Nephron (organoid): ENCODE data around the gene ABCC1.
"Not testable (repeated sequence)": the region's sequence is repeated elsewhere in the genome, so short reads cannot be mapped to it uniquely, and the experiment has no call there.

ENCODE experiments used
- H3K27ac Mint-ChIP-seq, 3 experiments: 2 replicates each; pipeline ENCODE4 v1.8.0; 2020; ENCODE audit warnings: mixed read lengths in 3 of 3, mild to moderate bottlenecking in 2 of 3, moderate library complexity in 1 of 3
- H3K27me3 Mint-ChIP-seq: 2 replicates; pipeline ENCODE4 v1.8.0; 2021; ENCODE audit warnings: low read depth, mild to moderate bottlenecking, moderate library complexity, mixed read lengths
- H3K36me3 Mint-ChIP-seq: 2 replicates; pipeline ENCODE4 v1.8.0; 2020; ENCODE audit warnings: low read depth, mixed read lengths
- H3K4me1 Mint-ChIP-seq: 2 replicates; pipeline ENCODE4 v1.8.0; 2020; ENCODE audit warnings: mixed read lengths
- H3K4me3 Mint-ChIP-seq, 3 experiments: 2 replicates each; pipeline ENCODE4 v1.8.0; 2020; ENCODE audit warnings: mild to moderate bottlenecking in 3 of 3, mixed read lengths in 3 of 3, moderate library complexity in 2 of 3
- H3K9me3 Mint-ChIP-seq: 2 replicates; pipeline ENCODE4 v1.8.0; 2020; ENCODE audit warnings: mixed read lengths
- TF ChIP-seq, protein P1 (sequence below), 3 experiments: fragments of 200-600 bp; sonication (generic); IDR thresholded peaks; one replicate each; pipeline ENCODE4 v1.5.0; 2021; ENCODE audit warnings: antibody characterized with exemption in 3 of 3; ENCODE audit not compliant: unreplicated experiment in 3 of 3

Gene ABCC1

DNA sequence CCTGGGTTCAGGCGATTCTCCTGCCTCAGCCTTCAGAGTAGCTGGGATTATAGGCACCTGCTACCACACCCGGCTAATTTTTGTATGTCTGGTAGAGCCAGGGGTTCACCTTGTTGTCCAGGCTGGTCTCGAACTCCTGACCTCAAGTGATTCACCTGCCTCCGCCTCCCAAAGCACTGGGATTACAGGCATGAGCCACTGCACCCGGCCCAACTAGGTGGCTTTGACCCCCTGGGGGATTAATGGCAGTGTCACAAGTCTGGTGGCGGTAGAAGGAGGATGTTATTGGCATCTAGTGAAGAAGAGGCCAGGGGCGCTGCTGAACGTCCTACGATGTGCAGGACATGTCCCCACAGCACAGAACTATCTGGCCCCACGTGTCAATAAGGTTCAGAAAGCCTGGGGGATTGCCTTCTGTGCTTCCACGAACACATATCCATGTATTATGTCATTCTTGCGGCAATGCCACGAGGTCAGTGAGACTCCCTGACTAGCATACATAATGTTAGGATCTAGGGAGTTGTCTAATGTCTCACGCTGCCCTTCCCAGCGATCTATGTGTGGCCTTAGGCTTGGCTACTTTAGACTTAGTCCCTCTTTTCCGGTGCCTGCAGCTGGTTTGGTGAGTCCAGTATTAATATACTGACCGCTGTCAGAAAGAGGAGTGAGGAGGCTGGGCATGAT lies 198.0 kb downstream of the ABCC1 start:
- no peaks in the 10 kb centered on the region for H3K9me3 Mint-ChIP-seq
- peak overlapping the region in 2 of 3 experiments; percentile 34 to 62 for H3K27ac Mint-ChIP-seq
- H3K4me1 Mint-ChIP-seq = peaks cover 8% of the 10 kb centered on the region
- no peak overlapping the region for H3K4me3 Mint-ChIP-seq
- peaks cover 15% of the 10 kb centered on the region for H3K36me3 Mint-ChIP-seq
- no peaks in the 10 kb centered on the region for H3K27me3 Mint-ChIP-seq
- TF ChIP-seq, protein P1, sequence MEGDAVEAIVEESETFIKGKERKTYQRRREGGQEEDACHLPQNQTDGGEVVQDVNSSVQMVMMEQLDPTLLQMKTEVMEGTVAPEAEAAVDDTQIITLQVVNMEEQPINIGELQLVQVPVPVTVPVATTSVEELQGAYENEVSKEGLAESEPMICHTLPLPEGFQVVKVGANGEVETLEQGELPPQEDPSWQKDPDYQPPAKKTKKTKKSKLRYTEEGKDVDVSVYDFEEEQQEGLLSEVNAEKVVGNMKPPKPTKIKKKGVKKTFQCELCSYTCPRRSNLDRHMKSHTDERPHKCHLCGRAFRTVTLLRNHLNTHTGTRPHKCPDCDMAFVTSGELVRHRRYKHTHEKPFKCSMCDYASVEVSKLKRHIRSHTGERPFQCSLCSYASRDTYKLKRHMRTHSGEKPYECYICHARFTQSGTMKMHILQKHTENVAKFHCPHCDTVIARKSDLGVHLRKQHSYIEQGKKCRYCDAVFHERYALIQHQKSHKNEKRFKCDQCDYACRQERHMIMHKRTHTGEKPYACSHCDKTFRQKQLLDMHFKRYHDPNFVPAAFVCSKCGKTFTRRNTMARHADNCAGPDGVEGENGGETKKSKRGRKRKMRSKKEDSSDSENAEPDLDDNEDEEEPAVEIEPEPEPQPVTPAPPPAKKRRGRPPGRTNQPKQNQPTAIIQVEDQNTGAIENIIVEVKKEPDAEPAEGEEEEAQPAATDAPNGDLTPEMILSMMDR (IDR thresholded peaks at IDR 0.05; ENCODE audit: unreplicated experiment in 3 of 3) = no peak

- H3K4me3 Mint-ChIP-seq, H3K9me3 Mint-ChIP-seq, H3K36me3 Mint-ChIP-seq, H3K4me1 Mint-ChIP-seq, H3K27me3 Mint-ChIP-seq: not testable (repeated sequence)
- peak overlapping the region in 2 of 3 experiments; percentile 34 to 62 for H3K27ac Mint-ChIP-seq
These were observed 198.7 kb downstream of the ABCC1 start for GRCh38 chr16:16148000-16148599.

DNA sequence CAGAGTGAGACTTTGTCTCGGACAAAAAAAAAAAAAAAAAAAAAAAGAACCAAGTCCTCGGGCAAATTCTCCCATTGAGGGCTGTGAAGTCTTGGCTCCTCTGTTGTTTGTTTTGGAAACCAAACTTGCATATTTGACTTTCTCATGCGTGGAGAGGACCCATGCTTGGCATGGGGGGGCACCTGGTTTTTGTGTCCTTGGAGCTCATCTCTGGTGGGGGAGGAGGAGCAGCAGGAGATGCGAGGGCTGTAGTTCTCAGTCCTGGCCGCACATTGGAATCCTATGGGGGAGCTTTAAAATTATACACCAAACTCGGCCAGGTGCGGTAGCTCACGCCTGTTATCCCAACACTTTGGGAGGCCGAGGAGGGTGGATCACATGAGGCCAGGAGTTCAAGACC lies 199.3 kb downstream of the ABCC1 start:
- H3K27me3 Mint-ChIP-seq = no peaks in the 10 kb centered on the region
- peaks cover 8% of the 10 kb centered on the region for H3K4me1 Mint-ChIP-seq
- no peaks in the 10 kb centered on the region for H3K9me3 Mint-ChIP-seq
- H3K4me3 Mint-ChIP-seq = no peak overlapping the region
- H3K27ac Mint-ChIP-seq = peak overlapping the region in 1 of 3 experiments; percentile 37
- TF ChIP-seq, protein P1 (IDR thresholded peaks at IDR 0.05; ENCODE audit: unreplicated experiment in 3 of 3) = no peak
- H3K36me3 Mint-ChIP-seq = peaks cover 7% of the 10 kb centered on the region

DNA sequence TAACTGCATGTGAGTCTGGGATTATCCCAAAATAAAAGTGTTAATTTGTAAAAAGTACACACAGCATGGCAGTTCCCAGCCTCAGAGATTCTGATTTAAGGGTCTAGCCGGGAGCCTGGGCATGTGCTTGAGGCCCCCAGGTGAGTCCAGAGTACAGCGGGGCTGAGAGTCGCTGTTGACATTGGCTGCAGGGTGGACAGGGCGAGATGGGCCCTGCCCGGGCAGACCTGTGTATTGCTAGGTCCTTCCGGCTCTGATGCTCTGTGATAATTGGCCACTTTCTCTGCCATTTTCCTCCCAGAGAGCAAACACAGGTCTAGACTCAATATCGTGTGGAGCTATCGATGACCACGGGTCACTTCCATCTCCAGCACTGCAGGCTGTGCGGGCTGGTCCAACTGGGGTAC lies 200.3 kb downstream of the ABCC1 start:
- Mint-ChIP-seq H3K9me3 (no peaks in the 10 kb centered on the region), H3K4me3 (no peak overlapping the region), H3K27me3 (no peaks in the 10 kb centered on the region), H3K4me1 (peaks cover 8% of the 10 kb centered on the region), H3K36me3 (no peaks in the 10 kb centered on the region), H3K27ac (no peak overlapping the region)
- TF ChIP-seq, protein P1 (IDR thresholded peaks at IDR 0.05; ENCODE audit: unreplicated experiment in 3 of 3) = no peak

- H3K9me3 Mint-ChIP-seq = no peaks in the 10 kb centered on the region
- peaks cover 4% of the 10 kb centered on the region for H3K27me3 Mint-ChIP-seq
- no peak overlapping the region for H3K4me3 Mint-ChIP-seq
- peaks cover 4% of the 10 kb centered on the region for H3K36me3 Mint-ChIP-seq
- H3K4me1 Mint-ChIP-seq = peaks cover 8% of the 10 kb centered on the region
- TF ChIP-seq, protein P1 (IDR thresholded peaks at IDR 0.05; ENCODE audit: unreplicated experiment in 3 of 3) = no peak
- H3K27ac Mint-ChIP-seq = no peak overlapping the region
These were observed 200.9 kb downstream of the ABCC1 start for GRCh38 chr16:16150117-16150877.

GRCh38 chr16:16150878-16151152 lies 201.4 kb downstream of the ABCC1 start:
- Mint-ChIP-seq H3K36me3 (peaks cover 4% of the 10 kb centered on the region), H3K27me3 (peaks cover 4% of the 10 kb centered on the region), H3K9me3 (no peaks in the 10 kb centered on the region), H3K27ac (no peak overlapping the region), H3K4me1 (peaks cover 8% of the 10 kb centered on the region), H3K4me3 (no peak overlapping the region)
- TF ChIP-seq, protein P1 (IDR thresholded peaks at IDR 0.05; ENCODE audit: unreplicated experiment in 3 of 3) = no peak
